Measurements from ENCODE around the gene TSPAN5.

GRCh38 chr4:98447648-98448047 is 210.8 kb downstream of the TSPAN5 start:
- TF ChIP-seq POLR2A (IDR thresholded peaks at IDR 0.05; ENCODE audit: low read length) (no peak), GATA1 (IDR thresholded peaks at IDR 0.05; ENCODE audit: low read depth, low read length) (no peak)
